Left lung (tissue), 10 donors: Measurements from ENCODE around the gene ADPRHL1. TPM values are rescaled to one million over a fixed set of nuclear protein-coding genes. Genes with fewer than 3 reads are reported as not detected.
"Not testable (repeated sequence)": the region's sequence is repeated elsewhere in the genome, so short reads cannot be mapped to it uniquely, and the experiment has no call there.

Source experiments
- ATAC-seq: fragments of 200-7000 bp; cut with Tn5 transposase; one replicate; pipeline ENCODE4 v1.9.1; 2020; ENCODE audit warnings: moderate library complexity
- DNase-seq, 4 donors: peaks; one replicate each; pipeline ENCODE4 v3.0.0-alpha.2; 2013 to 2020
- H3K27ac ChIP-seq, 2 donors: fragments of 200-600 bp; sonication (generic) in 1 of 2; one replicate each; pipeline versions ENCODE4 v1.5.0 to v1.8.0; 2020 to 2021
- H3K27me3 ChIP-seq, 2 donors: fragments of 200-600 bp; sonication (generic) in 1 of 2; one replicate each; pipeline versions ENCODE4 v1.5.0 to v1.8.0; 2020 to 2021
- H3K36me3 ChIP-seq, 2 donors: fragments of 200-600 bp; sonication (generic) in 1 of 2; one replicate each; pipeline versions ENCODE4 v1.5.0 to v1.8.0; 2020 to 2021
- H3K4me1 ChIP-seq, 2 donors: fragments of 200-600 bp; one replicate each; pipeline ENCODE4 v1.8.0; 2021
- H3K4me3 ChIP-seq, 2 donors: fragments of 200-600 bp; sonication (generic) in 1 of 2; one replicate each; pipeline versions ENCODE4 v1.5.0 to v1.8.0; 2020 to 2021; ENCODE audit warnings: mild to moderate bottlenecking in 1 of 2
- H3K9me3 ChIP-seq, 2 donors: fragments of 200-600 bp; sonication (generic) in 1 of 2; one replicate each; pipeline versions ENCODE4 v1.5.0 to v1.8.0; 2020 to 2021
- CTCF ChIP-seq, 2 donors: fragments of 200-600 bp; sonication (generic) in 1 of 2; IDR thresholded peaks; one replicate each; pipeline versions ENCODE4 v1.5.0 to v1.8.0; 2021; ENCODE audit warnings: antibody characterized with exemption in 2 of 2
- intact Hi-C, 2 donors: fragments of 100-400 bp; cut with DNase I; formaldehyde crosslinking; loops; one replicate each; pipeline versions ENCODE4 v1.11.2 to v1.14.2; 2022
- polyA plus RNA-seq, 6 donors: library from polyadenylated mRNA; unstranded; fragments of 120-200 nt; gene quantifications; one replicate each; pipeline ENCODE4 v1.2.1, GENCODE V29; 2013; ENCODE audit not compliant: insufficient read length in 6 of 6
- total RNA-seq, 2 donors: library from RNA; stranded (reverse); fragmentation: NEBNext Ultra II Directional; extraction: Animal tissue kit (Norgen Biotek cat#: 25700); gene quantifications; one replicate each; pipeline ENCODE4 v1.2.1, GENCODE V29; 2021
- donor health status: DM: no; HTN: yes; CAD: no.
- donor health status: DM: no; HTN: no; CAD: no.

The ADPRHL1 gene
- total and polyA plus RNA-seq, 8 donors: 0.66 to 2.3 (median 1.5) TPM

GRCh38 chr13:113474179-113474578 is 20.9 kb upstream of the ADPRHL1 start:
- H3K4me3 ChIP-seq: no peak overlapping the region
- peaks cover 0 to 61% of the 10 kb centered on the region in 2 donors for H3K36me3 ChIP-seq
- intact Hi-C loops: no loop called here
- no peaks in the 10 kb centered on the region for H3K27me3 ChIP-seq
- H3K4me1 ChIP-seq: peaks cover 0 to 18% of the 10 kb centered on the region in 2 donors
- no peak overlapping the region for H3K27ac ChIP-seq
- ATAC-seq: peak; percentile 76
- peak in 1 of 2 donors; percentile 14 for TF ChIP-seq CTCF (IDR thresholded peaks at IDR 0.05)
- DNase-seq: peak in 2 of 4 donors; percentile 35 to 78
- H3K9me3 ChIP-seq: no peaks in the 10 kb centered on the region

GRCh38 chr13:113472355-113473025 is 19.2 kb upstream of the ADPRHL1 start:
- intact Hi-C loops: no loop called here
- Histone ChIP-seq H3K4me1 (peaks cover 0 to 18% of the 10 kb centered on the region in 2 donors), H3K9me3 (no peaks in the 10 kb centered on the region), H3K27me3 (no peaks in the 10 kb centered on the region), H3K27ac (peak overlapping the region; percentile 39 to 63), H3K36me3 (peaks cover 0 to 59% of the 10 kb centered on the region in 2 donors), H3K4me3 (no peak overlapping the region)
- ATAC-seq (peak; percentile 45), DNase-seq (no peak)
- TF ChIP-seq CTCF (IDR thresholded peaks at IDR 0.05): peak in 1 of 2 donors; percentile 36

GRCh38 chr13:113471844-113472243 is 18.6 kb upstream of the ADPRHL1 start:
- H3K4me1 ChIP-seq: peaks cover 0 to 18% of the 10 kb centered on the region in 2 donors
- DNase-seq (no peak), ATAC-seq (no peak)
- no peaks in the 10 kb centered on the region for H3K27me3 ChIP-seq
- H3K9me3 ChIP-seq: no peaks in the 10 kb centered on the region
- H3K36me3 ChIP-seq: peaks cover 0 to 59% of the 10 kb centered on the region in 2 donors
- peak overlapping the region in 1 of 2 donors; percentile 63 for H3K27ac ChIP-seq
- TF ChIP-seq CTCF (IDR thresholded peaks at IDR 0.05): no peak
- intact Hi-C loops: no loop called here
- H3K4me3 ChIP-seq: no peak overlapping the region

- H3K27me3 ChIP-seq, DNase-seq, intact Hi-C loops, H3K9me3 ChIP-seq, H3K4me3 ChIP-seq, ATAC-seq, H3K27ac ChIP-seq: not testable (repeated sequence)
- H3K4me1 ChIP-seq: peaks cover 0 to 18% of the 10 kb centered on the region in 2 donors
- H3K36me3 ChIP-seq: peaks cover 0 to 52% of the 10 kb centered on the region in 2 donors
Observed at GRCh38 chr13:113470635-113471163, 17.4 kb upstream of the ADPRHL1 start.

- ATAC-seq: no peak
- intact Hi-C loops: no loop called here
- no peak overlapping the region for H3K4me3 ChIP-seq
Observed at GRCh38 chr13:113470073-113470472, 16.8 kb upstream of the ADPRHL1 start.

More at GRCh38 chr13:113470073-113470472, 16.8 kb upstream of the ADPRHL1 start:
- TF ChIP-seq CTCF (IDR thresholded peaks at IDR 0.05): no peak
- Histone ChIP-seq H3K9me3 (no peaks in the 10 kb centered on the region), H3K27ac (no peak overlapping the region), H3K36me3 (peaks cover 0 to 49% of the 10 kb centered on the region in 2 donors), H3K27me3 (no peaks in the 10 kb centered on the region), H3K4me1 (peaks cover 0 to 18% of the 10 kb centered on the region in 2 donors)
- DNase-seq: no peak
